GM03348 (cell line): ENCODE measurements around the gene REEP2.
"Not testable (repeated sequence)": the region's sequence is repeated elsewhere in the genome, so short reads cannot be mapped to it uniquely, and the experiment has no call there.

Experiments used
- DNase-seq: peaks from one replicate; pipeline ENCODE4 v3.0.0; 2012; ENCODE audit warnings: low spot score

The REEP2 gene, protein sequence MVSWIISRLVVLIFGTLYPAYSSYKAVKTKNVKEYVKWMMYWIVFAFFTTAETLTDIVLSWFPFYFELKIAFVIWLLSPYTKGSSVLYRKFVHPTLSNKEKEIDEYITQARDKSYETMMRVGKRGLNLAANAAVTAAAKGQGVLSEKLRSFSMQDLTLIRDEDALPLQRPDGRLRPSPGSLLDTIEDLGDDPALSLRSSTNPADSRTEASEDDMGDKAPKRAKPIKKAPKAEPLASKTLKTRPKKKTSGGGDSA

DNA sequence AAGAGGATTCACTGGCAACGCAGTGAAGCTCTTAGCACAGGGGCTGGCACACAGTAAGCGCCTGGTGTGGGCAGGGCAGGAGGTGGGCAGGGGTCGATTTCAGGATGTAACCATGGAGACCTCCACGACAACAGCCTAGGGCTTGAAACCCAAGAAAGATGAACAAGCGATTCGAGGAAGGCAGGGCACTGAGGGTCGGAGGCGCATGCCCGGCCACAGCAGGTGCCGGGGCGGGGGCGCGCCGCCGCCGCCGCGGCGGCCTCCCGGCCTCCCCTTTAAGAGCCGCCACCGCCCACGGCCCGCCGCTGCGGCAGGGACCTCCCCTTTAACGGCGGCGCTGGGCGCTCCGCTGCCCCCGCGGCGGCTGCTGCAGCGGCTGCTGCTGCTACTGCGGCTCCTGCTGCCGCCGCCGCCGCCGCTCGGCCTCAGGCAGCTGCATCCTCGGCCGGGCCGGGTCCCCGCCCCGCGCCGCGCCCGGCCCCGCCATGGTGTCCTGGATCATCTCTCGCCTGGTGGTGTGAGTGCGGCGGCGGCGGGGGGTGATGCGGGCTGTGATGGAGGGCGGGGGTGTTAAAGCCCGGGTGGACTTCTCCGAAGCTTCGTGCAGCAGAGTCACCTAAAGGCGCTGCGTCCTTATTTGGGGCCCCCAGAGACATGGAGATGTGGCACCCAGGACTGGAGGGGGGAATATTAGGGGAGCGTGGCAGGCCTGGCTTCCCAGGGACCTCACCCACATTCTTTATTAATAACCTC, at the start of gene REEP2:
Gene REEP2, plus strand, starts transcription at position 334 of the 753 bp plus-strand sequence. Its CDS starts 152 bp downstream, at position 486.
- DNase-seq: peak; percentile 89

DNA sequence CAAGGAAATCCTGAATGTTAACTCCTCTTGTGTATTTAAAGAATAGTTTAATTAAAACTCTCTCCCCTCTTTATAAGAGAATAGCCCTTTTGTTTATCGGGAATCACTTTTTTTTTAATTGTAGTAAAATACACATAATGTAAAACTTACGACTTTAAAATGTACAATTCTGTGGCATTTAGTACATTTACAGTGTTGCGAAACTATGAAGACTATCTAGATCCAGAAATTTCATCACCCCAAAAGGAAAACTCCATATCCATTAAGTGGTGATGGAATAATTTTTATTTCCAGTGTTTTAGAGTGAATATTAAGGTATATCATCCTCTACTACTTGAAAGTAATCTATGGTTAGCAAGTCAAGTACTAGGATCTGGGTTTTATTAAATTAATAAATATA, 49.5 kb upstream of the REEP2 start:
- no peak for DNase-seq

- DNase-seq: not testable (repeated sequence)
Observed at GRCh38 chr5:138389911-138390310, 48.9 kb upstream of the REEP2 start.

DNA sequence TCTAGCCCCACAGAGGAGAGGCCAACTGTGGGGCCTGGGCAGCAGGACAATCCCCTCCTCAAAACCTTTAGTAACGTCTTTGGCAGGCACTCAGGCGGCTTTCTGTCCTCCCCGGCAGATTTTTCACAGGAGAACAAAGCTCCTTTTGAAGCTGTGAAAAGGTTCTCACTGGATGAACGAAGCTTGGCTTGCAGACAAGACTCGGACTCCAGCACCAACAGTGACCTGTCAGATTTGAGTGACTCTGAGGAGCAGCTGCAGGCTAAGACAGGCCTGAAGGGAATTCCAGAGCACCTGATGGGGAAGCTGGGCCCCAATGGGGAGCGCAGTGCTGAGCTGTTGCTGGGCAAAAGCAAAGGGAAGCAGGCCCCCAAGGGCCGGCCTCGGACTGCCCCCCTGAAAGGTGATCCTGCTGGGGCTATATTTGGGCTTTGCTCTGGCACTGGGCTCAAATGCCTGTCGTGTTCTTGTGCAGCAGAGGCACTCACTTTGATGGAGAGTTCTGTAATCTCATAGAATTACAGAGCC, 46.9 kb upstream of the REEP2 start:
- DNase-seq: no peak

DNA sequence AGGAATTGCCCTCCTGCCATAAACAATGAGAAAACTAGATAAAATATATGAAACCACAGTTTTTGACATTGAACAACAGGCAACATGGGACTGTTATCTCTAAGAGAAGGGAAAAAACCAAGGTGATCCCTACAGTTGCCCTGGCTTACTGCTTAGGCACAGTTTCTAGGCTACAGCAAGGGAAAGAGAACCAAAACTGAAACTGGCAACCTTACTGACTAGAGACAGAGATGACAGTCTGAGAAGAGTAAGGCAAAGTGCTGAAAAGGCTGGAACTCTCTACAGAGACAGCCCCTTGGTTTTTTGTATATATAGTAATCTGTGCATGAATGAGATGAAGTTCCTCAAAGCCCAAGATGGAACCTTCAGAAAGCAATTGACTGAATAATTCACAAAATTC, 36.2 kb upstream of the REEP2 start:
- DNase-seq: no peak

DNA sequence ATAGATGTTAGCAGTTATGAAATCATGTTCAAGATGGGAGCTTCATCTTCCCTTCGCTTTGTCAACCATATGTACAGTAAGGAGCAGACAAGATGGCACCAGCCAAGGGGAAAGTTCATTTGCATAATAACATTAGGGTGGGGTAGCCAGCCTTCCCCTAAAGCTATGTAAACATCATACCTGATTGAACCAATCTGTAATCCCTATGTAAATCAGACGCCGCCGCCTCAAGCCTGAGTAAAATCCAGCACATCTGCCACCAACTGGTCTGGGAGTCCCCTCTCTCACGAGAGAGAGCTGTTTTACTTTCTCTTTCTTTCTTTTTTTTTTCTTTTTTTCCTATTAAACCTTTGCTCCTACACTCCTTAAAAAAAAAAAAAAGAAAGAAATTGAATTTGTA, 30.8 kb upstream of the REEP2 start:
- DNase-seq: no peak

- DNase-seq: not testable (repeated sequence)
Observed at GRCh38 chr5:138410996-138411640, 27.7 kb upstream of the REEP2 start.

- DNase-seq: no peak
Observed at GRCh38 chr5:138418444-138418843, 20.4 kb upstream of the REEP2 start.

- DNase-seq: no peak
Observed at GRCh38 chr5:138425079-138425478, 13.8 kb upstream of the REEP2 start.

- no peak for DNase-seq
Observed at GRCh38 chr5:138435943-138436342, 2.9 kb upstream of the REEP2 start.

GRCh38 chr5:138438003-138438723, 694 bp upstream of the REEP2 start:
- DNase-seq: no peak

- DNase-seq: peak; percentile 30
Observed at GRCh38 chr5:138439477-138440158, 761 bp downstream of the REEP2 start.

GRCh38 chr5:138440159-138441073, 1.6 kb downstream of the REEP2 start:
- DNase-seq: no peak

GRCh38 chr5:138441221-138441620, 2.4 kb downstream of the REEP2 start:
- DNase-seq: no peak

DNA sequence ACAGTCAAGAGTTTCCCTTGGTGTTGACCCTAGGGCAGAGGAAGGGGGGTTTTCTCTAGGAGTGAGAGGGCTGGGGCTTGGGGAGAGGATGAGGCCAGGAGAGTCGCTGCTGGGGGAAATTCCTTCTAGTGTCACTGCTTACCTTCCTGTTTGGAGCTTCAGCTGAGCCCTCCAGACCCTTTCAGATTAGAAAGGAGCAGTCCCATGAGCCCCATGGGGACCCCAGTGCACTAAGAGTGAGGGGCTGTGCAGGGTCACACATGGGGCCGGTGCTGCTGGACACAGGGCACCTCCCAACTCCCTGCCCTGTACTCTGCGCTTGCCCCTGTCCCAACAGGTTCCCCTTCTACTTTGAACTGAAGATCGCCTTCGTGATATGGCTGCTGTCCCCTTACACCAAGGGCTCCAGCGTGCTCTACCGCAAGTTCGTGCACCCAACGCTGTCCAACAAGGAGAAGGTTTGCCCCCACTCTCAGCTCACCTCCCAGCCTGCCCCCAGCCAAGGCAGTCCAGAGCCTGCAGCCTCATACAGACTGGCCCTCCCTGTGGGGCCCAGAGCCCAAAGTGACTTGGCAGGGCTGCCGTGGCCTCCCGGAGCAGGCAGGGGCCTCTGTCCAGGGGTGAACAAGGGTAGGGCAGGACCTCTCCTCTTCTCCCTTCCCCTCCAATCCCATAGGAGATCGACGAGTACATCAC, 5.4 kb downstream of the REEP2 start:
- DNase-seq: no peak

- DNase-seq: no peak
Observed at GRCh38 chr5:138444774-138445546, 6.1 kb downstream of the REEP2 start.

DNA sequence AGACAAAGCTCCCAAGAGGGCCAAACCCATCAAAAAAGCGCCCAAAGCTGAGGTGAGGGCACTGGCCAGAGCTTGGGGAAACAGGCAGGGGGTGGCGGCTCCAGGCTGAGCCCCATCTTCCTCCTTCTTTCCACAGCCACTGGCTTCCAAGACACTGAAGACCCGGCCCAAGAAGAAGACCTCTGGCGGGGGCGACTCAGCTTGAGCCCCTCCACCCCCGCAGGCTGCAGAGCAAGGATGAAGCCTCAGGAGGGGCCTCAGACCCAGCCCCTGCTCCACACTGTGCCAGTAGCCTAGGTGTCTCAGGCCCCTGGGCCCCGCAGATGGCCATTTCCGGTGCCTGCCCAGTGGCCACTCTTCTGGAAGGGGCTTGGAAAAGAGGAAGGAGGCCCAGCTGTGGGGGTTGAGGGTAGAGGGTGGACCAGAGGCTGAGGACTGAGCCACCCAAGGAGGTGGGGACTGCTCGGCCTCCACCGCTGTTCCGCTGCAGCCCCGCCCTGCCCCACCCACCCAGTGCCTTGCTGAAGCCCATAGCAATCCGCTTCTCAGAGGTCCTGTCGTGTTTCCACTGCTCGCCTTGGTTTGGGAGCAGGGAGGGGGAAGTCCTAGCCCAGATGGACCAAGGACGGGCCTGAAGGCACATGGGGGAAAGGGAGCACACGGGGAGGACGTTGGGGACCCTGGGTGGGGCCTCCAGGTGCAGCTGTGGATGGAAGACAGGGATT, 6.9 kb downstream of the REEP2 start:
- no peak for DNase-seq

DNA sequence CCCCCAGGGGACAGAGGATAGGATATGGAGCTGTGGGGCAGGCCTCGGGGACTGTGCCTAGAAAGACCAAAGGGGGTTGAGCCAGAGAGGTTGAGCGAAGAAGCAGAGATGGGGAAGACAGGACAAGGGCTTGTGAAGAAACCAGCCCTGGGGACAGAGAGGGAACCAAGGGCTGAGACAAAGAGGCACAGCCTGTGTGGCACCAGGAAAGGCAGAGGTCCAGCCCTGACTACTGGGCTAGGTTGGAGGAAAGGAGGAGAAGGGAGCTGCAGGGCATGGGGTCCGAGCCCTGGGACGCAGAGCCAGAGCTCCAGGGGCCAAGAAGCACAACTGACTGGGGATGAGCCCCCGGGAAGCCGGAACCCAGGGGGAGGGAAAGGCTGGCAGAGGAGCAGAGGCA, 9.2 kb downstream of the REEP2 start:
- DNase-seq: no peak
